Measurements from ENCODE around the gene USP49.

USP49 gene

DNA sequence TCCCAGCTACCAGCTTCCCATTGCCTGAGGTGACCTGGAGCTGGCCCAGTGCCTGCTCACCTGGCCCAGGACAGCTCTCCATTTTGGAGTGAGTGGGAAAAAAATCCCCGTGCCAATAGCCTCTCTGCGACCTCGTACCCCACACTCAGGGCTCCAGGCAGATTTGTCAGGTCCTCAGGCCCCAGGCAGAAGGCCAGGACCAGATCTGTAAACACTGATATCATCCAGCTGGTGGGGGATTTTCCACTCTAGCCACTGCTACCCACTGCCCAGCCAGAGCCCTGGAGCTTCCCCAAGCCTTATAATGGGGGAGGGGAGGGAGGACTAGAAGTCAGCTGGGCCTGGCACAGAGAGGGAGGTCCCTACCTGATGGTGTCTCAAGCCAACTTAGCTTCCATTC, 146.6 kb downstream of the USP49 start:
- no peak for FAIRE-seq

DNA sequence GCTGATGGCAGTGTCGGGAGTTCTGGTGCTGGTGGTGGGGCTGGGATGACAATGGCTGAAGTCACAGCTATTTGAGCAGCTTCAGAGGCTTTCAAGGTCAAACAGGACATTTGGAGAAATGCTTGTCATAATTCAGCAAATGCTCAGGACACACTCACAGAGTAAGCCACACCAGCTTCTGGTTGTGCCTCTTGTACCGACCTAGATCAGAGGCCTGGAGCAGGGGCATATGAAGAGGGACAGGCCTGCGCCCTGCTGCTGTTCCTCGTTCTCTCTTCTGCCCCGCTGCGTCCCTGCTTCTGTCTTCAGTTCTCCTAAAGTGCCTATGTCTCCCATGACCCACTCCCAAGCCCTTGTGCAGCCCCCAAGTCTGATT, 147.1 kb downstream of the USP49 start:
- no peak for FAIRE-seq

DNA sequence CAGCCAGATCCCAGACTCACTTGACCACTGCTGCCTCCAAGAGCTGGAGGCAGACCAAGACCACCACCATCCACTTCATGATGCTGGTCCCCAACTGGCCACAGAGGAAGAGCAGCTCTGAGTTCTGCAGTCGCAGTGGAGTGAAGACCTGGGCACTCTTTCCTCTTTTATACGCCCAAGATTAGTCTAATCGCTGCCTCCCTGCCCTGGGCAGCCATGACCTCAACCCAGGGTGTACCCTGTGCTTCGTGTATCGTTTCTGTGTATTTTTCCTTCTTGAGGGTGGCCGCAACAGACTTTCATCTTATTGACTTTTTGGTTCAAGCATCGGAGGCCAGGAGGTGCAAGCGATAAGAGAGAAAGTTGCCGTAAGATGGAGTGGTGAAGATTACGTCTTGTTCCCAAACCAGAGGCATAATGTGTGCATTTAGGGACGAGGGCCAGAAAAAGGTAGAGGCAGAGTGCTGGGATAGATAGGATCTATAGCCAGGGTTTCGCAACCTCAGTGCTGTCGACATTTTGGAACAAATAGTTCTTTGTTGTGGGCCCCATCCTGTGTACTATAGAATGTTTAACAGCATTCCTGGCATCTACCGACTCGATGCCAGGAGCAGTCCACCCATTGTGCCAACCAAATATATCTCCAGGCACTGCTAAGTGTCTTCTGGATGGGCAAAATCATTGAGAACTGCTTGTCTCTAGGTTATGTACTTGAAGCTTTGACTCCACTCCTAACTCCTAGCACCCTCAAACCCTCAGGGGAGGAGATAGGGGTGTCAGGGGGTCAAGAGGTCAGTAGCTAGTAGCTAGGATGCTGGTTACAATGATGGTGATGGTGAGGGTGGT, 147.7 kb downstream of the USP49 start, which contains the start of gene PGC:
TSS of gene PGC (minus strand) at position 142 of the 846 bp plus-strand sequence. CDS start at position 79, 63 bp downstream.
- FAIRE-seq = no peak

DNA sequence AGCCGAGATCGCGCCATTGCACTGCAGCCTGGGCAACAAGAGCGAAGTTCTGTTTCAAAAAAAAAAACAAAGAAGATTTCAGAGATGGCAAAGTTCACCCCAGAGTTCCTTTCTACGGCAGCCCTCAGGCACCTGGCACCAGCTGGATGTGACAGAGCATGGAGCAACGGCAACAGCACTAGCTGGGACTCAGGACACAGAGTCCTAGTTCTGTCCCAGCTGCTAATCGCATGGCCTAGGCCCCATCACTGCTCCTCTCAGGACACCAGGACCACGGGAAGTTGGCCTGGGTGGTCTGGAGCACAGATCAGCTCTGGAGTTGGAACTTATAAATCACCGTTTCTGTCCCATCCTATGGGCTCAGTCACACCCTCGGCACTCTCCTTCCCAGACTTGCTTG, 149.1 kb downstream of the USP49 start:
- no peak for FAIRE-seq

- FAIRE-seq = no peak
Measured at GRCh38 chr6:41744236-41744787, 150.9 kb downstream of the USP49 start.

GRCh38 chr6:41743406-41744235, 151.6 kb downstream of the USP49 start:
- FAIRE-seq = no peak

- no peak for FAIRE-seq
Measured at GRCh38 chr6:41741625-41742490, 153.3 kb downstream of the USP49 start.

- no peak for FAIRE-seq
Measured at GRCh38 chr6:41740366-41741162, 154.6 kb downstream of the USP49 start.
